SHP77 (cell line): ENCODE data around the gene DLG5.

Experiments used
- DNase-seq, 2 experiments: peaks; one replicate each; lab custom pipeline; 2025; lab: John Stamatoyannopoulos, UW

Gene DLG5

GRCh38 chr10:77943121-77943901, 16.8 kb upstream of the DLG5 start:
- DNase-seq: no peak

- DNase-seq: no peak
Observed at GRCh38 chr10:77941790-77942189, 15.2 kb upstream of the DLG5 start.

GRCh38 chr10:77940627-77941026, 14.1 kb upstream of the DLG5 start:
- DNase-seq: no peak

- DNase-seq: no peak
Observed at GRCh38 chr10:77940225-77940624, 13.7 kb upstream of the DLG5 start.

- no peak for DNase-seq
Observed at GRCh38 chr10:77939561-77940001, 13.0 kb upstream of the DLG5 start.

GRCh38 chr10:77936697-77937567, 10.4 kb upstream of the DLG5 start:
- DNase-seq: no peak

GRCh38 chr10:77932016-77932715, 5.6 kb upstream of the DLG5 start:
- DNase-seq: no peak

GRCh38 chr10:77927402-77928246, 1.1 kb upstream of the DLG5 start:
- DNase-seq: no peak

- DNase-seq: no peak
Observed at GRCh38 chr10:77925795-77926565, 575 bp downstream of the DLG5 start.

GRCh38 chr10:77925410-77925794, 1.2 kb downstream of the DLG5 start:
- DNase-seq: no peak

- no peak for DNase-seq
Observed at GRCh38 chr10:77922566-77923179, 3.9 kb downstream of the DLG5 start.

GRCh38 chr10:77922055-77922454, 4.5 kb downstream of the DLG5 start:
- no peak for DNase-seq

GRCh38 chr10:77921395-77921794, 5.2 kb downstream of the DLG5 start:
- no peak for DNase-seq

GRCh38 chr10:77920495-77920894, 6.1 kb downstream of the DLG5 start:
- DNase-seq: no peak

GRCh38 chr10:77919713-77920108, 6.8 kb downstream of the DLG5 start:
- no peak for DNase-seq

- no peak for DNase-seq
Observed at GRCh38 chr10:77915319-77916105, 11.0 kb downstream of the DLG5 start.

GRCh38 chr10:77913090-77913489, 13.5 kb downstream of the DLG5 start:
- no peak for DNase-seq

GRCh38 chr10:77912576-77912975, 14.0 kb downstream of the DLG5 start:
- DNase-seq: no peak

- no peak for DNase-seq
Observed at GRCh38 chr10:77911535-77912123, 14.9 kb downstream of the DLG5 start.
